ENCODE measurements around the gene FZD10.

The FZD10 gene

GRCh38 chr12:130214686-130215395, 52.6 kb downstream of the FZD10 start:
- DNase-seq, result no peak

Measured in NCI-H774 (cell line).